ENCODE results near the gene PKN2.

GRCh38 chr1:88777604-88778149 lies 93.6 kb downstream of the PKN2 start:
- TF ChIP-seq CTCF (IDR thresholded peaks at IDR 0.05) = no peak
- no peak for TF ChIP-seq POLR2A (IDR thresholded peaks at IDR 0.05)
- no peak for TF ChIP-seq POLR2AphosphoS5 (IDR thresholded peaks at IDR 0.05)
- no peak for TF ChIP-seq EP300 (IDR thresholded peaks at IDR 0.05)

All from gastroesophageal sphincter (tissue), 3 donors.